Measurements from ENCODE around the gene IFT88. TPM values are rescaled to one million over a fixed set of nuclear protein-coding genes. Genes with fewer than 3 reads are reported as not detected.

Gene IFT88
- total RNA-seq, 1 experiment from 2014 or later, result 12.3 TPM

DNA sequence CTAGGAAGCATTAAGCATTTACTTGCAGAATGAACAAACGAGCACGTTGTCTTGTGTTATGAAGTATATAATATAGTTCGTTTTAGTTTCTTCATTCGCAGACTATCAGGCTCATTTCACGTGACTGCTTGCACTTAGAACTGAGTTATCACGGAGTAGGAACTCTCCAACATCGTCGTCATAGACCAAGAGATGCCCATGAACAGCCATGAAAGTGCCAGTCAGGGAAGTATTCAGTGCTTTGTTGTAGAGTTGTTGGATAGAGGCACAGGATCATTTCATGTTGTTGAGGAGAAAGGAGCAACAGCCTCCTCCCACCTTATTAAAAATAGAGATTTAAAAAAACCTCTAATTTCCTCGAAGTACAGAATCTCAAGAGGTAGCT lies 135.6 kb downstream of the IFT88 start:
- H3K27me3 ChIP-seq (ENCODE audit: control insufficient read depth, insufficient read depth, low read length), result peaks cover 3% of the 10 kb centered on the region; the same call in 1 of the 2 replicates
- intact Hi-C loops (cut with micrococcal nuclease; ENCODE audit: unreplicated experiment) (loop anchor here (5.0 kb wide), 1 partner anchor 205 kb away; no protein-coding TSS in a partner anchor), in situ Hi-C loops (cut with HindIII; ENCODE audit: low pct_unique_long_range_greater_than_20kb, low sequenced_read_pairs) (no loop called here)
- ATAC-seq, result no peak
- no peak overlapping the region for H3K27ac ChIP-seq (ENCODE audit: low read length)
- H3K36me3 ChIP-seq (ENCODE audit: control insufficient read depth, insufficient read depth, low read length), result no peaks in the 10 kb centered on the region
- no peak for DNase-seq (ENCODE audit: low read depth, low spot score)
- no peaks in the 10 kb centered on the region for H3K9me3 ChIP-seq (ENCODE audit: control insufficient read depth, insufficient read depth, low read depth, low read length)
- ChIA-PET CTCF (no interaction called here), POLR2A (no interaction called here)
- TF ChIP-seq, protein P1, sequence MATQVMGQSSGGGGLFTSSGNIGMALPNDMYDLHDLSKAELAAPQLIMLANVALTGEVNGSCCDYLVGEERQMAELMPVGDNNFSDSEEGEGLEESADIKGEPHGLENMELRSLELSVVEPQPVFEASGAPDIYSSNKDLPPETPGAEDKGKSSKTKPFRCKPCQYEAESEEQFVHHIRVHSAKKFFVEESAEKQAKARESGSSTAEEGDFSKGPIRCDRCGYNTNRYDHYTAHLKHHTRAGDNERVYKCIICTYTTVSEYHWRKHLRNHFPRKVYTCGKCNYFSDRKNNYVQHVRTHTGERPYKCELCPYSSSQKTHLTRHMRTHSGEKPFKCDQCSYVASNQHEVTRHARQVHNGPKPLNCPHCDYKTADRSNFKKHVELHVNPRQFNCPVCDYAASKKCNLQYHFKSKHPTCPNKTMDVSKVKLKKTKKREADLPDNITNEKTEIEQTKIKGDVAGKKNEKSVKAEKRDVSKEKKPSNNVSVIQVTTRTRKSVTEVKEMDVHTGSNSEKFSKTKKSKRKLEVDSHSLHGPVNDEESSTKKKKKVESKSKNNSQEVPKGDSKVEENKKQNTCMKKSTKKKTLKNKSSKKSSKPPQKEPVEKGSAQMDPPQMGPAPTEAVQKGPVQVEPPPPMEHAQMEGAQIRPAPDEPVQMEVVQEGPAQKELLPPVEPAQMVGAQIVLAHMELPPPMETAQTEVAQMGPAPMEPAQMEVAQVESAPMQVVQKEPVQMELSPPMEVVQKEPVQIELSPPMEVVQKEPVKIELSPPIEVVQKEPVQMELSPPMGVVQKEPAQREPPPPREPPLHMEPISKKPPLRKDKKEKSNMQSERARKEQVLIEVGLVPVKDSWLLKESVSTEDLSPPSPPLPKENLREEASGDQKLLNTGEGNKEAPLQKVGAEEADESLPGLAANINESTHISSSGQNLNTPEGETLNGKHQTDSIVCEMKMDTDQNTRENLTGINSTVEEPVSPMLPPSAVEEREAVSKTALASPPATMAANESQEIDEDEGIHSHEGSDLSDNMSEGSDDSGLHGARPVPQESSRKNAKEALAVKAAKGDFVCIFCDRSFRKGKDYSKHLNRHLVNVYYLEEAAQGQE (IDR thresholded peaks at IDR 0.05; ENCODE audit: insufficient read depth in 1 of 2, low read depth in 2 of 2, low read length in 1 of 2), result no peak
- no peak for TF ChIP-seq POLR2AphosphoS5 (IDR thresholded peaks at IDR 0.05; ENCODE audit: low read depth, low read length)
- TF ChIP-seq SIN3A (IDR thresholded peaks at IDR 0.05; ENCODE audit: borderline replicate concordance, insufficient read depth, low read depth, low read length), result no peak
- no peak for TF ChIP-seq TCF7L2 (IDR thresholded peaks at IDR 0.05; ENCODE audit: low read depth, low read length)
- TF ChIP-seq CTCF (IDR thresholded peaks at IDR 0.05), result no peak
- no TSS peak for BruUV-seq (replicated peaks)
- peak overlapping the region; percentile 51 to 54; a peak in 3 of 4 replicates for H3K4me3 ChIP-seq (ENCODE audit: low read depth in 2 of 2, low read length in 2 of 2)
- no peaks in the 10 kb centered on the region; the same call in 1 of the 2 replicates for H3K4me1 ChIP-seq (ENCODE audit: control insufficient read depth, insufficient read depth, low read length)

- ChIA-PET POLR2A (no interaction called here), CTCF (interaction anchor here (0.7 kb wide), 1 partner anchor 103 kb away, joined by 3 read pairs; no protein-coding TSS in a partner anchor)
- no peaks in the 10 kb centered on the region for H3K9me3 ChIP-seq (ENCODE audit: control insufficient read depth, insufficient read depth, low read depth, low read length)
- no TSS peak for BruUV-seq (replicated peaks)
- in situ Hi-C loops (cut with HindIII; ENCODE audit: low pct_unique_long_range_greater_than_20kb, low sequenced_read_pairs) (no loop called here), intact Hi-C loops (cut with micrococcal nuclease; ENCODE audit: unreplicated experiment) (loop anchor here (5.0 kb wide), 1 partner anchor 206 kb away; no protein-coding TSS in a partner anchor)
- no peak within 1 kb of the TSS for H3K27ac ChIP-seq (ENCODE audit: low read length)
- H3K27me3 ChIP-seq (ENCODE audit: control insufficient read depth, insufficient read depth, low read length), result peaks cover 3% of the 10 kb centered on the region; the same call in 1 of the 2 replicates
- ATAC-seq (peak; percentile 65), DNase-seq (ENCODE audit: low read depth, low spot score) (no peak)
- no peak for TF ChIP-seq POLR2AphosphoS5 (IDR thresholded peaks at IDR 0.05; ENCODE audit: low read depth, low read length)
- TF ChIP-seq CTCF (IDR thresholded peaks at IDR 0.05), result no peak
- TF ChIP-seq, protein P1 (IDR thresholded peaks at IDR 0.05; ENCODE audit: insufficient read depth in 1 of 2, low read depth in 2 of 2, low read length in 1 of 2), result no peak
- no peak for TF ChIP-seq TCF7L2 (IDR thresholded peaks at IDR 0.05; ENCODE audit: low read depth, low read length)
- no peak for TF ChIP-seq SIN3A (IDR thresholded peaks at IDR 0.05; ENCODE audit: borderline replicate concordance, insufficient read depth, low read depth, low read length)
- H3K4me3 ChIP-seq (ENCODE audit: low read depth in 2 of 2, low read length in 2 of 2), result peak within 1 kb of the TSS; percentile 51 to 54
- H3K4me1 ChIP-seq (ENCODE audit: control insufficient read depth, insufficient read depth, low read length), result no peaks in the 10 kb centered on the region; the same call in 1 of the 2 replicates
- H3K36me3 ChIP-seq (ENCODE audit: control insufficient read depth, insufficient read depth, low read length), result no peaks in the 10 kb centered on the region
Observed at GRCh38 chr13:20702915-20703779, 136.2 kb downstream of the IFT88 start, which contains the start of gene IL17D. Gene IL17D, plus strand, starts transcription at chr13:20703699. Its CDS starts 303 bp downstream, at chr13:20704002.

Data from Panc1 (cell line).